Measurements from ENCODE around the gene ADPGK. TPM values are rescaled to one million over a fixed set of nuclear protein-coding genes. Genes with fewer than 3 reads are reported as not detected.
"Not testable (repeated sequence)": the region's sequence is repeated elsewhere in the genome, so short reads cannot be mapped to it uniquely, and the experiment has no call there.

The ADPGK gene
- total RNA-seq, 1 experiment from 2014 or later, result 71.7 TPM

- in situ Hi-C loops (cut with HindIII; ENCODE audit: low sequenced_read_pairs), result not testable (repeated sequence)
Observed at GRCh38 chr15:72708551-72709303, 74.8 kb downstream of the ADPGK start.

GRCh38 chr15:72706266-72706665, 77.3 kb downstream of the ADPGK start:
- in situ Hi-C loops (cut with HindIII; ENCODE audit: low sequenced_read_pairs), result no loop called here
- DNase-seq (ENCODE audit: low spot score), result no peak

More at GRCh38 chr15:72708551-72709303, 74.8 kb downstream of the ADPGK start:
- DNase-seq (ENCODE audit: low spot score), result not testable (repeated sequence)

Other genes starting within 250 kb of the ADPGK start
- gene GOLGA6B, start 129.1 kb downstream of the ADPGK start, total RNA-seq (2014; rRNA removed; shearing (Covaris generic)), result not detected in 2 replicates
- not detected in 2 replicates for gene HIGD2B, start 97.6 kb downstream of the ADPGK start, total RNA-seq (2014; rRNA removed; shearing (Covaris generic))
- gene BBS4, start 97.6 kb downstream of the ADPGK start, total RNA-seq (2014; rRNA removed; shearing (Covaris generic)), result 23.4 and 34.5 TPM in 2 replicates

Data from G401 (cell line).